ENCODE results near the gene TPO.

TPO gene

DNA sequence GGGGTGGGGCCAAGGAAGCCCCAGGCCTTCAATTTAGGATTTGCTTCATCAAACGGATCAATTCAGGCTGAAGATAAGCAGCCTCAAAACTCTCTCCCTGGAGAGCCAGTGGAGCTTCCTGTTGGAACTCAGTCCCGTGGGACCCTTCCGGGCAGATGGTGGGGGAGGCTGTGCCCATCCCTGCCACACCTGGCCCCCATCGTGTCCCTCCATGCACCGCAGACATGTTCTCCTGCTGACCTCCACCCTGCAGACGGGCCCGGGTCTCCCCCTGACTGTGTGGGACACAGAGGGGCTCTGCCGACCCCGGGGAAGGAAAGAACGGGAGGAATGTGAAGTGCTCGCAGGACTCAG lies 144.2 kb downstream of the TPO start:
- H3K27ac ChIP-seq, result no peak overlapping the region

DNA sequence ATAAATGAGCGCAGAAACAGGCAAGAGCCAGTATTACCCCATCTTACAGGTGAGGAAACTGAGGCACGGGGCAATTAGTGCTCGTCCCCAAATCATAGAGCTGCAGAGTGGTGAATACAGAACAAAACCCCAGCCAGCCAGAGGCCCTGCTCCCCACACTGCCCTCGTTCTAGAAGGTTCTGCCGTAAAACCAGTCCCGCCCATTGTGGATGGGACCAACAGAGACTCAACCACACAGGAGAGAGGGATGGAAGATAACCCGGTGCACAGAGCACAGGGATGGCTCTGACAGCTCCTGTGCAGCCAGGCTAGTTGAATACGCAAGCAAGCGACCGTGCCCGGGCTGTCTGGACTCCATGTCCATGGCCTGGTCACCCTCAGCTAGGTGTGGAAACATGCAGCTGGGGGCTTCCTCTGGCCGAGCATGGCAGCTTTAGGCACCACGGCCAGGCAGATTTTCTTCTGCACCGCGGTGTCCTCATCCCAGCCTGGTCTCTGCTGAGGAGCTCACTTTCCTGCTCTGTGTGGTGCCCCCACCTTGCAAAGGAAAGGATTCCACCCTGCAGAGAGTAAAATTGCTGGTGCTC lies 146.4 kb downstream of the TPO start:
- H3K27ac ChIP-seq, result no peak overlapping the region
- TF ChIP-seq, protein P1, sequence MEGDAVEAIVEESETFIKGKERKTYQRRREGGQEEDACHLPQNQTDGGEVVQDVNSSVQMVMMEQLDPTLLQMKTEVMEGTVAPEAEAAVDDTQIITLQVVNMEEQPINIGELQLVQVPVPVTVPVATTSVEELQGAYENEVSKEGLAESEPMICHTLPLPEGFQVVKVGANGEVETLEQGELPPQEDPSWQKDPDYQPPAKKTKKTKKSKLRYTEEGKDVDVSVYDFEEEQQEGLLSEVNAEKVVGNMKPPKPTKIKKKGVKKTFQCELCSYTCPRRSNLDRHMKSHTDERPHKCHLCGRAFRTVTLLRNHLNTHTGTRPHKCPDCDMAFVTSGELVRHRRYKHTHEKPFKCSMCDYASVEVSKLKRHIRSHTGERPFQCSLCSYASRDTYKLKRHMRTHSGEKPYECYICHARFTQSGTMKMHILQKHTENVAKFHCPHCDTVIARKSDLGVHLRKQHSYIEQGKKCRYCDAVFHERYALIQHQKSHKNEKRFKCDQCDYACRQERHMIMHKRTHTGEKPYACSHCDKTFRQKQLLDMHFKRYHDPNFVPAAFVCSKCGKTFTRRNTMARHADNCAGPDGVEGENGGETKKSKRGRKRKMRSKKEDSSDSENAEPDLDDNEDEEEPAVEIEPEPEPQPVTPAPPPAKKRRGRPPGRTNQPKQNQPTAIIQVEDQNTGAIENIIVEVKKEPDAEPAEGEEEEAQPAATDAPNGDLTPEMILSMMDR (IDR thresholded peaks at IDR 0.05), result no peak
- no peak for TF ChIP-seq ZFX (IDR thresholded peaks at IDR 0.05; ENCODE audit: borderline replicate concordance)

More for the DNA sequence above, 144.2 kb downstream of the TPO start:
- TF ChIP-seq, protein P1 (IDR thresholded peaks at IDR 0.05), result no peak
- TF ChIP-seq ZFX (IDR thresholded peaks at IDR 0.05; ENCODE audit: borderline replicate concordance), result no peak

DNA sequence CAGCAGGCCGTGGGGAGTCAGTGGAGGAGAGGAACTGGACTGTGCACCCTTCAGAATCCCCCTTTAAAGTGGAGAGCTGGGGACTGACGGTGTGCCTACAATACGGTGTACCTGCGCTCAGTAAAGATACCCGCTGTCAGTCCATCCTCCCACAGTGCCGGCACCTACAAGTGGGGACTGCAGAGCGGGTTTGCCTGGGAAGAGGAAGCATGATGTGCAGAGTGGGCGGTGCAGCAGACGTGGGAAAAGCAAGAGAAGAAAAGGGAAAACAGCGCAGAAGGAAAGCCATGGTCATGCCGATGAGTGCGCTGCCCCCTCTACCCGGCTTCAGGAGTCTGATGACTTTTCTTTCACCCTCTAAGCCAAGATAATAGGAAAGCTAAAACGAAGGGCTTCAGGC lies 148.0 kb downstream of the TPO start:
- H3K27ac ChIP-seq, result no peak overlapping the region
- TF ChIP-seq, protein P1 (IDR thresholded peaks at IDR 0.05), result no peak
- no peak for TF ChIP-seq ZFX (IDR thresholded peaks at IDR 0.05; ENCODE audit: borderline replicate concordance)

DNA sequence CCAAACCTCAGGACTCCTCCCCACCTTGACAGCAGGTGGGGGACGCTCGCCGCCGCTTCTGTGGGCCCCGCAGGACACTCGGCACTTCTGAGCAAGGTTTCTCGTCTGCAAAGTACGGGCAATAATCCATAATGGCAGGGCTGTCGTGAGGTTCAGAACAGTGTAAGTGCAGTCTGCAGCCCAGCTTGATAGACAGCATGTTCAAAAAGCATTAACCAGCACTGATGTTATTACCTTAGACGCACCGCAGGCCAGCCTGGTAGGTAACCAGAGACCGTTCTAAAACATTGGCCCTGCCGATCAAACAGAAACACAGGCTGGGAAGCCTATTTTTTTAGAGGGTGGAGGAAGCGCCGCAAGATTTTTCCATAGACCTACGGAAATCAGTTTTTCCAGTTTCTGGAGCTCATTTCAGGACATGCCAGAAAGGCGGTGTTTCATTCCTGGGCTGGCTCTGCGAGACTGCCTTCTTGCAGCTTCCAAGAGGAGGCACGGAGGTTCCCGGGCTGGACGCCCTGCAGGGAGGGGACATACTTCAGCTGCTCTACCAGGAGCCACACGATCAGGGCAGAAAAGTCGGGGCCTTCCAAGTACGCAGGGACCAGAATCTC lies 148.7 kb downstream of the TPO start:
- no peak overlapping the region for H3K27ac ChIP-seq
- TF ChIP-seq, protein P1 (IDR thresholded peaks at IDR 0.05), result no peak
- no peak for TF ChIP-seq ZFX (IDR thresholded peaks at IDR 0.05; ENCODE audit: borderline replicate concordance)

DNA sequence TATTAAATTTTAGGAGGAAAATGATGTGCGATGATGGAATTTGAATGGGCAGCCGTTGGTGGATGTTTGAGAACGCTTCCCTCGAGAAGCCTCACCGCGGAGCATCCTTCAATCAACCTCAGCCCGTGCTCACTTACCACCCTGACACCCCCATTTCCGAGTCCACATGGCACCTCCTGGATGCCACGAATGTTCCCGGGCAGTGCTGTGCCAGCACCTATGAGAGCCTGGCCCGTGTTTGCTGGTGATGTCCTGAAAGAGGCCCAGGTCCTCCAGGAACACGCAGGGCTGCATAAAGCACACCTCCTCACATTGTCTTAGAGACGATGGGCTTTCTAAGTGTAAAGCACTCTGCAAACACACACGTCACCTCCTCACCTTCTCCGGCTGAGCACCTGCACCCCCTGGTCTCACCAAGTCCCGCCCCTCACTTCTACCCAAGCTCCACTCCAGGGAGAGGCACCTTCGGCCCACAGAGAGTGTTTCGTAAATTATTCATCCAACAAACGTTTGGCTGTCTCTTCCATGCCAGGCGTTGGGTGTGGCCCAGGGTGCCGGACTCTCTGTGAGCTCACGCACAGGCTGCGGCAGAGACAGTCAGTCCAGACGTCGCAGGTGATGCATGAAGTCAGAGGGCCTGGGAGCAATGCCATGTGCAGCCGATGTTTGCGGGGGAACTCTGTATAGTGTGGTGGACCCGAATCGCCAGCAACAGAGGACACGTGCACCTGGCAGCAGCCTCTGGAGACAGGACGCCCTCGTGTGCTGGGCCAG lies 150.0 kb downstream of the TPO start:
- no peak for TF ChIP-seq ZFX (IDR thresholded peaks at IDR 0.05; ENCODE audit: borderline replicate concordance)
- TF ChIP-seq, protein P1 (IDR thresholded peaks at IDR 0.05), result no peak

DNA sequence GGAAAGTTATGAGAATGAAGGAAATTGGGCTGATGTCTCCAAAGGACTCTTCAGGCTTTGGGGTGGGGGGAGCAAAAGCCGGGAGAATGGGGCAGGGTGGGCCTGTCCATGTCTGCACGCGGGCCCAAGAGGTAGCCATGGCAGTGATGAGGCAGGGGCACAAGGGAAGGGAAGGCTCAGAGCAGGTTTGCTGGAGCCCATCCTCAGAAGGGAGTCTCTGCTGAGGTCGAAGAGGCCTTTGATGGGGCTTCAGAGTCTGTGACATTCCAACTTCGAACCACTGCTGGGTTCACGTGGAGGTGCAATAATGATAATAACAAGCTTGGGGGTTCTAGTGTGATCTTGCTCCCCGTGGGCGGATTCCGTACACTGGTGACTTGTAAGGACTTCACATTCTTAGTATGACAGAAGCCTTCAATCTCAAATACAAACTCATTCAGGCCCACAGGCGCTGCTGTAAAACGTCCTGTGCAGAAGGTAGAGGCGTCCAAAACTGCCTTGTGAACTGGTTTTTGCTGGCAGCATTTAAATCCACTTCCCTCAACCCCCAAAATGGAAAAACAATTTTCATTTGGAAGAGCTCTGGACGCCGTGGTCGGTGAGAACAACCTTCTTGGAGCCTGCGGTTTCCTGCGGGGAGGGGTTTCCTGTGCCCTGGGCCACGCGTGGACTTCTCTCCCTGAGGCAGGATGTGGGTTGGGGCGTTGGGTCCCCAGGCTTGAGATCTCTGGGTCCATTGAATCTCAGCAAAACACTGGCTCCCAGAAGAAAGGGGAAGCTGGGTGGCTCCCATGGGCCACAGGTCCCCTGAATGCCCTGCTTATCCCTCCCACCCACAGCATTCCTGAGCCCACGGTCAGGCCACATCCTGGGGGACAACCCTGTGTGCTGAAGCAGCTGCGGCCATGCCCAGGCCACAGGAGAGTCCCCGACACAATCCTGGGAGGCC lies 151.0 kb downstream of the TPO start:
- no peak overlapping the region for H3K27ac ChIP-seq
- no peak for TF ChIP-seq ZFX (IDR thresholded peaks at IDR 0.05; ENCODE audit: borderline replicate concordance)
- TF ChIP-seq, protein P1 (IDR thresholded peaks at IDR 0.05), result no peak

More for the DNA sequence above, 150.0 kb downstream of the TPO start:
- H3K27ac ChIP-seq, result no peak overlapping the region

All from 22Rv1 (cell line).